GM12872 (cell line): ENCODE results near the gene NAGS.

Experiments used
- TF ChIP-seq, protein P1 (sequence below): IDR thresholded peaks from 3 replicates; pipeline ENCODE4 v1.5.1; 2011; ENCODE audit warnings: low read depth, mild to moderate bottlenecking, low read length, moderate library complexity; ENCODE audit not compliant: insufficient read depth

The NAGS gene

DNA sequence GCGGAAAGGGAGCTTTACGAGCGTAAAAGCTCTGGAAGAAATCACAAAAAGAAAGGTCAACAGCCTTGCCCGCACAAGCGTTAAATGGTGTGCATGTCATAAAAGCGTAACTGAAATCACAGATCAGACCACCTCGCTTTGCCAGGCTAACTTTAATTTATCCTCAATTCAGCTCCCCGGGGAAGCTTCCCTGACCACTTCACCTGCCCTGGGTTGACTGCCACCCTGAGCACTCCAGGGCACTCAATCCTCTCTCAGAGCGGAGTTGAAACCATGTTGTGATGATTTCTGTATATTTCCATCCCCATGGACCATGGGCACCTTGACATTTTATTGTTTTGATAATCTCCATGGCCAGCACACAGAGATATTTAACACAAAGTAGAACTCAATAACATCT is 16.1 kb upstream of the NAGS start:
- TF ChIP-seq, protein P1, sequence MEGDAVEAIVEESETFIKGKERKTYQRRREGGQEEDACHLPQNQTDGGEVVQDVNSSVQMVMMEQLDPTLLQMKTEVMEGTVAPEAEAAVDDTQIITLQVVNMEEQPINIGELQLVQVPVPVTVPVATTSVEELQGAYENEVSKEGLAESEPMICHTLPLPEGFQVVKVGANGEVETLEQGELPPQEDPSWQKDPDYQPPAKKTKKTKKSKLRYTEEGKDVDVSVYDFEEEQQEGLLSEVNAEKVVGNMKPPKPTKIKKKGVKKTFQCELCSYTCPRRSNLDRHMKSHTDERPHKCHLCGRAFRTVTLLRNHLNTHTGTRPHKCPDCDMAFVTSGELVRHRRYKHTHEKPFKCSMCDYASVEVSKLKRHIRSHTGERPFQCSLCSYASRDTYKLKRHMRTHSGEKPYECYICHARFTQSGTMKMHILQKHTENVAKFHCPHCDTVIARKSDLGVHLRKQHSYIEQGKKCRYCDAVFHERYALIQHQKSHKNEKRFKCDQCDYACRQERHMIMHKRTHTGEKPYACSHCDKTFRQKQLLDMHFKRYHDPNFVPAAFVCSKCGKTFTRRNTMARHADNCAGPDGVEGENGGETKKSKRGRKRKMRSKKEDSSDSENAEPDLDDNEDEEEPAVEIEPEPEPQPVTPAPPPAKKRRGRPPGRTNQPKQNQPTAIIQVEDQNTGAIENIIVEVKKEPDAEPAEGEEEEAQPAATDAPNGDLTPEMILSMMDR: no peak

DNA sequence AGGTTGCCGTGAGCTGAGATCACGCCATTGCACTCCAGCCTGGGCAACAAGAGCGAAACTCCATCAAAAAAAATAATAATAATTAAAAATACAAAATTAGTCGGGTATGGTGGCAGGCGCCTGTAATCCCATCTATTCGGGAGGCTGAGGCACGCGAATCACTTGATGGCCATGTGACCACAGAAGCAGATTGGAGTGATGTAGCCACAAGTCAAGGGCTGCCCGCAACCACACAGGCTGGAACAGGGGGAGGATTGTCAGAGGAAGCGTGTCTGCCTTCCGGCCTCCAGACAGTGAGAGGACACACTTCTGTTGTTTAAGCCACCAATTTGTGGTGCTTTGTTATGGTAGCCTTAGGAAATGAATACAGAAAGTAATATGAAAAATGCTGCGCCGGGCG is 11.8 kb upstream of the NAGS start:
- TF ChIP-seq, protein P1: no peak

DNA sequence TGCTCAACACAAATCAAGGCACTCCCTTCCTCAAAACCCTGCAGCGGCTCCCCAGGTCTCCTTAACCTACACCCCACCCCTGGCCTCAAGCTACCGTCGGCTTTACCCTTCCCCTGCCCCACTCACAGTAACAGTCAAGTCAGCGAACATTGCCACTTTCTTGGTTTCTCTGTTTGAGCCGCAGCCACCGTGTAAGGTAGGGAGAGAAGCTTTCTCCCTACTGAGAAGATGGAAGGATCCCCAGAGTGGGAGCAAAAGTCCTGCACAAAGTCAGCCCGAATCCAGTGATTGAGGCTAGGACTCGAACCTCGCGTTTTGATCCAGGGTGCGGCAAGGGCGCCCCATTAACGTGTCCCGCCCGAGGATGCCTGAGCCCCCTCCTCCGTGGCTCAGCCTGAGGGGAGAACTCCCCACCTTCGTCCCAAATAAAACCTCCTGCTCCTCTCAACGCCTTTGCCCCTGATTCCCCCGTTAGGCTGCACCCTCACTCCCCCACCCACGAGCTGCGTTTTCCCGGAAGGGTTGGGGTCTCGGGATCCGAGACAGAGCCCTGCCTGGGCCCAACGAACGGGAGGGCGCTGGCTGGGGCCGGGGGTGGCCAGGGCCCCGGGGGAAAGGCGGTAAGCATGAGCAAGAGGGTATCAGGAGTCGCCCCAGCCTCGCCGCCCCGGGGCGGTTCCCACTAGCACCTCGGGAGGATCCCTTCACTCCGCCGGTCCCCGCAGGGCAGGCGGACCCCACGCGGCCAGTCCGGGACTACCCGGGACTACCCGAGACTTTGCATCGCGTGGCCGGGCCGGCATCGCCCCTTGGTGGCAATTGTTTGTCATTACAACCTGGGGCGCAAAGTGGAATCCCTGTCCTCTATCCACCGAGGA is 9.9 kb upstream of the NAGS start:
- TF ChIP-seq, protein P1: peak; percentile 85

DNA sequence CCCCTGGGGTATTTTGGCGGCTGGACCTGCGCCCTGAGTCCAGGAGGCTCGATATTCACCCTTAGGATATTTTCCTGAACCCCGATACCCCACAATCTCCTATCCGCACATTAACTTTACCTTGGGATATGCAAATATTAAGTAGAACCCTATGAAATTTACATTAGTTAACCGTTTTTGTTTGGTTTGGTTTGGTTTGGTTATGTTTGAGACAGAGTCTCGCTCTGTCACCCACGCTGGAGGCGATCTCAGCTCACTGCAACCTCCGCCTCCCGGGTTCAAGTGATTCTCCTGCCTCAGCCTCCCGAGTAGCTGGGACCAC is 9.3 kb upstream of the NAGS start:
- TF ChIP-seq, protein P1: no peak

DNA sequence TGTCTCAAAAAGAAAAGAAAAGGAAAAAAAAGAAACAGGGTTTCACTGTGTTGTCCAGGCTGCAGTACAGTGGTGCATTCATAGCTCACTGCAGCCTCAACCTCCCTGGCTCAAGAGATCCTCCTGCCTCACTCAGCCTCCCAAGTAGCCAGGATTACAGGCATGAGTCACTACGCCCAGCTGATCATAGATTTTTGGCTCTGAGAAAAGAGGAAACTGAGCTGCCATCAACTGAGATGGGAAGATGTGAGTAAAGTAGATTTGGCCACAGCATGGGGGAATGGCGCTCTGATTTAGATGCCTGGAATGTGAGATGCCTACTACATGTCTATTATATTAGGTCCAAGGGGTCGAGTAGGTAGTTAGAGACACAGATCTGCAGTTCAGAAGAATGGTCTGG is 5.9 kb upstream of the NAGS start:
- TF ChIP-seq, protein P1: no peak

DNA sequence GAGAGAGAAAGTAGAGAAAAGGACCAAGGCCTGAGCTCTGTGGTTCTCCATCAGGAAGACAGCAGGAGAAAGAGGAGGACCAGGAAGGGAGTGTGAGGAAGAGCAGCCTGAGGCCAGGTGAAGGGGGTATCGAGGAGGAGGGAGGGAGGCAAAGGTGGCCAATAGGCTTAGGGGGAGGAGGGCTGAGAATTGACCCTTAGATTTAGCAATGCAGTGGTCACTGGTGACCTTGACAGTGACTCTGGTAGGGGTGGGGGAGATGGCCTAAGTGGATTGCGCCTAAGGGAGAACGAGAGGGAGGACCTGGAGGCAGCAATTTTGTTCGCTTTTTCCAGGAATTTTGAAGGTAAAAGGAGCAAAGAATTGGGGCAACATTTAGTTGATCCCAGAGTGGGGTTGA is 5.4 kb upstream of the NAGS start:
- TF ChIP-seq, protein P1: no peak

DNA sequence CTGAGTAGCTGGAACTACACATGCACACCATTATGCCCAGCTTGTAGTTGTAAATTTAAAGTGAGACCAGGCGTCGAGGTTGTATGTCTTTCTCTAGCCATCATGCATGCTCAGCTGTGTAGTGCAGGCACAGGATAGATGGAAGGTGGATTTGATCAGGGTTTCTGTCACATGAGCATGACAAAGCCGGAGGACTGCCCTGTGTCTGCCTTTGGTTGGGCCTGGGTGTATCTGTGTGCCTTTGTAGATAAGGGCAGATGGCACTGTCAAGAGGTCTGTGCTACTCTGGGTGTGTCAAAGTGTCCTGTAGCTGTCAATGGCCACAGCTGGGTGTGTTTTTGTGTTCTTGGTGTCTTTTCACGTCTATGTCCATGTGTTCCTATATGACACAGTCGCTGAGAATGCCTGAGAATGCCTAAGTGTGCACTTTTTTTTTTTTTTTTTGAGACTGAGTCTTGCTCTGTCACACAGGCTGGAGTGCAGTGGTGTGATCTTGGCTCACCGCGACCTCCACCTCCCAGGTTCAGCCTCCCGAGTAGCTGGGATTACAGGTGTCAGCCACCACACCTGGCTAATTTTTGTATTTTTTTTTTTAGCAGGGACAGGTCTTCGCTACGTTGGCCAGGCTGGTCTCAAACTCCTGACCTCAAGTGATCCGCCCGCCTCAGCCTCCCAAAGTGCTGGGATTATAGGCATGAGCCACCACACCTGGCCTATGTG is 4.1 kb upstream of the NAGS start:
- TF ChIP-seq, protein P1: no peak
